Stomach (tissue), 19 donors: Measurements from ENCODE around the gene VKORC1L1. TPM values are rescaled to one million over a fixed set of nuclear protein-coding genes. Genes with fewer than 3 reads are reported as not detected.
"Not testable (repeated sequence)": the region's sequence is repeated elsewhere in the genome, so short reads cannot be mapped to it uniquely, and the experiment has no call there.

ENCODE experiments used
- DNase-seq, 2 donors: peaks; one replicate each; pipeline versions ENCODE4 v3.0.0 to v3.0.0-alpha.2; 2013 to 2019
- H3K27ac ChIP-seq, 5 donors: fragments of 200-600 bp in 4 of 5; sonication (generic) in 4 of 5; one replicate each; pipeline ENCODE4 v1.5.1; 2013 to 2019; ENCODE audit warnings: mild to moderate bottlenecking in 1 of 5, moderate library complexity in 1 of 5
- H3K27me3 ChIP-seq, 3 donors: fragments of 200-600 bp; sonication (generic); one replicate each; pipeline ENCODE4 v1.5.1; 2017 to 2019; ENCODE audit warnings: mixed run types in 1 of 3
- H3K36me3 ChIP-seq, 4 donors: fragments of 200-600 bp; sonication (generic); 1 replicate in 3 of 4; 2 replicates in 1 of 4; pipeline ENCODE4 v1.5.1; 2016 to 2019
- H3K4me1 ChIP-seq, 4 donors: fragments of 200-600 bp; sonication (generic); one replicate each; pipeline ENCODE4 v1.5.1; 2016 to 2019
- H3K4me3 ChIP-seq, 4 donors: fragments of 200-600 bp; sonication (generic) in 3 of 4; one replicate each; pipeline ENCODE4 v1.5.1; 2016 to 2019; ENCODE audit warnings: mild to moderate bottlenecking in 1 of 4
- H3K9me3 ChIP-seq, 4 donors: fragments of 200-600 bp; sonication (generic); one replicate each; pipeline ENCODE4 v1.5.1; 2016 to 2019
- CTCF ChIP-seq, 7 experiments: fragments of 450-650 bp in 4 of 7; fragments of 200-600 bp in 3 of 7; sonication (generic) in 3 of 7; IDR thresholded peaks; one replicate each; pipeline ENCODE4 v1.5.1; 2016 to 2019; ENCODE audit warnings: antibody characterized with exemption in 7 of 7, control low read depth in 2 of 7, mild to moderate bottlenecking in 1 of 7
- EP300 ChIP-seq: sonication (generic); formaldehyde crosslinking; IDR thresholded peaks from one replicate; pipeline ENCODE4 v1.6.1; 2017; ENCODE audit warnings: antibody characterized with exemption
- POLR2A ChIP-seq, 4 donors: fragments of 450-650 bp; IDR thresholded peaks; one replicate each; pipeline ENCODE4 v1.6.1; 2016; ENCODE audit warnings: antibody characterized with exemption in 4 of 4, control low read depth in 2 of 4, mild to moderate bottlenecking in 1 of 4, moderate library complexity in 1 of 4
- POLR2AphosphoS5 ChIP-seq, 3 donors: sonication (generic); formaldehyde crosslinking; IDR thresholded peaks; one replicate each; pipeline ENCODE4 v1.6.1; 2016; ENCODE audit warnings: antibody characterized with exemption in 3 of 3
- WGBS, 5 donors: extraction: QIAGEN DNeasy Blood & Tissue Kit in 3 of 5; methylation state at CpG; one replicate each; pipeline versions ENCODE4 v1.1.5 to v1.1.7; 2013 to 2018; 5-methylcytosine and 5-hydroxymethylcytosine counted together
- intact Hi-C: fragments of 100-400 bp; cut with DNase I; formaldehyde crosslinking; loops from one replicate; pipeline ENCODE4 v1.15.1; 2023; ENCODE audit warnings: low total_unique reads
- long read RNA-seq, 10 donors: transcript quantifications; one replicate each; lab custom pipeline, GENCODE V29; 2026
- polyA plus RNA-seq, 3 donors: library from polyadenylated mRNA; stranded (reverse); fragments of 200-250 nt; gene quantifications; one replicate each; pipeline ENCODE4 v1.2.3, GENCODE V29; 2013
- total RNA-seq, 5 donors: library from RNA; depleted of rRNA; stranded (reverse); fragments of >200 nt; gene quantifications; one replicate each; pipeline versions ENCODE4 v1.1.0 to v1.2.3, GENCODE V29; 2014 to 2016
- donor health status: healthy with polysubstance abuse.
- donor health status: Bipolar disorder and iron deficiency.
- donor health status: healthy.

Gene VKORC1L1
- total RNA-seq (10 to 100 TPM in 3 of 5 donors, 1 to 10 TPM in 2; 1.8 to 31.6 (median 10.6) TPM), polyA plus RNA-seq (1 to 10 TPM; 5.0 to 7.3 (median 5.7) TPM)
- long read RNA-seq, donor 1, full-length matches to known transcripts = 7 of 7 reads
- long read RNA-seq, donor 1, partial matches to known transcripts = 0 of 7 reads
- long read RNA-seq, donor 1, other reads (novel, unspliced or antisense) = 0 of 7 reads
- long read RNA-seq, donor 2, full-length matches to known transcripts = 7 of 7 reads
- long read RNA-seq, donor 2, partial matches to known transcripts = 0 of 7 reads
- long read RNA-seq, donor 2, other reads (novel, unspliced or antisense) = 0 of 7 reads
- long read RNA-seq, donor 3, full-length matches to known transcripts = 6 of 6 reads
- long read RNA-seq, donor 3, partial matches to known transcripts = 0 of 6 reads
- long read RNA-seq, donor 3, other reads (novel, unspliced or antisense) = 0 of 6 reads
- long read RNA-seq, donor 4, full-length matches to known transcripts = 3 of 3 reads
- long read RNA-seq, donor 4, partial matches to known transcripts = 0 of 3 reads
- long read RNA-seq, donor 4, other reads (novel, unspliced or antisense) = 0 of 3 reads
- long read RNA-seq, donor 5, full-length matches to known transcripts = 20 of 20 reads
- long read RNA-seq, donor 5, partial matches to known transcripts = 0 of 20 reads
- long read RNA-seq, donor 5, other reads (novel, unspliced or antisense) = 0 of 20 reads
- long read RNA-seq, donor 6, full-length matches to known transcripts = 34 of 169 reads
- long read RNA-seq, donor 6, partial matches to known transcripts = 98 of 169 reads
- long read RNA-seq, donor 6, other reads (novel, unspliced or antisense) = 37 of 169 reads
- long read RNA-seq, donor 7, full-length matches to known transcripts = 11 of 11 reads
- long read RNA-seq, donor 7, partial matches to known transcripts = 0 of 11 reads
- long read RNA-seq, donor 7, other reads (novel, unspliced or antisense) = 0 of 11 reads
- long read RNA-seq, donor 8, full-length matches to known transcripts = 17 of 17 reads
- long read RNA-seq, donor 8, partial matches to known transcripts = 0 of 17 reads
- long read RNA-seq, donor 8, other reads (novel, unspliced or antisense) = 0 of 17 reads
- long read RNA-seq, donor 9, full-length matches to known transcripts = 12 of 12 reads
- long read RNA-seq, donor 9, partial matches to known transcripts = 0 of 12 reads
- long read RNA-seq, donor 9, other reads (novel, unspliced or antisense) = 0 of 12 reads
- long read RNA-seq, donor 10, full-length matches to known transcripts = 5 of 5 reads
- long read RNA-seq, donor 10, partial matches to known transcripts = 0 of 5 reads
- long read RNA-seq, donor 10, other reads (novel, unspliced or antisense) = 0 of 5 reads

GRCh38 chr7:65872776-65873581, at the start of gene VKORC1L1:
Gene VKORC1L1, plus strand, starts transcription at chr7:65873074. Its CDS starts 298 bp downstream, at chr7:65873372.
- peak; percentile 96 to 98 for DNase-seq
- intact Hi-C loops = no loop called here
- peaks cover 0 to 28% (median 16%) of the 10 kb centered on the region in 4 donors for H3K4me1 ChIP-seq
- no peak for TF ChIP-seq POLR2AphosphoS5 (IDR thresholded peaks at IDR 0.05)
- TF ChIP-seq EP300 = no peak
- TF ChIP-seq POLR2A (IDR thresholded peaks at IDR 0.05) = no peak
- no peak for TF ChIP-seq CTCF (IDR thresholded peaks at IDR 0.05)
- peak within 1 kb of the TSS; percentile 88 to 95 (median 92) for H3K4me3 ChIP-seq
- H3K27ac ChIP-seq = peak within 1 kb of the TSS; percentile 83 to 96 (median 89)
- 0 to 3% (median 1%) methylated on average over 8 to 73 of the region's 94 CpGs for WGBS, 5 donors
- no peaks in the 10 kb centered on the region for H3K9me3 ChIP-seq
- H3K36me3 ChIP-seq = no peaks in the 10 kb centered on the region
- no peaks in the 10 kb centered on the region for H3K27me3 ChIP-seq

GRCh38 chr7:65827366-65827765, 45.5 kb upstream of the VKORC1L1 start:
- TF ChIP-seq EP300 = no peak
- TF ChIP-seq POLR2AphosphoS5 (IDR thresholded peaks at IDR 0.05) = no peak
- TF ChIP-seq POLR2A (IDR thresholded peaks at IDR 0.05) = no peak
- no peak for TF ChIP-seq CTCF (IDR thresholded peaks at IDR 0.05)
- Histone ChIP-seq H3K9me3 (no peaks in the 10 kb centered on the region), H3K27me3 (no peaks in the 10 kb centered on the region), H3K27ac (no peak overlapping the region), H3K4me3 (no peak overlapping the region), H3K36me3 (peaks cover 0 to 17% (median 2%) of the 10 kb centered on the region in 4 donors), H3K4me1 (no peaks in the 10 kb centered on the region)
- no peak for DNase-seq
- intact Hi-C loops = no loop called here
- WGBS, 5 donors = 89 to 97% (median 95%) methylated on average over 6 of the region's 6 CpGs

- TF ChIP-seq EP300 (no peak), POLR2A (IDR thresholded peaks at IDR 0.05) (no peak), POLR2AphosphoS5 (IDR thresholded peaks at IDR 0.05) (no peak), CTCF (IDR thresholded peaks at IDR 0.05) (no peak)
- intact Hi-C loops = no loop called here
- no peaks in the 10 kb centered on the region for H3K9me3 ChIP-seq
- no peak overlapping the region for H3K27ac ChIP-seq
- no peaks in the 10 kb centered on the region for H3K4me1 ChIP-seq
- H3K27me3 ChIP-seq = no peaks in the 10 kb centered on the region
- peaks cover 0 to 16% (median 0%) of the 10 kb centered on the region in 4 donors for H3K36me3 ChIP-seq
- 67 to 96% (median 87%) methylated on average over 2 of the region's 2 CpGs for WGBS, 5 donors
- peak in 1 of 2 donors; percentile 50 for DNase-seq
- H3K4me3 ChIP-seq = no peak overlapping the region
Observed at GRCh38 chr7:65832281-65832680, 40.6 kb upstream of the VKORC1L1 start.

GRCh38 chr7:65836684-65837083, 36.2 kb upstream of the VKORC1L1 start:
- intact Hi-C loops, H3K27ac ChIP-seq, H3K4me3 ChIP-seq, DNase-seq, H3K4me1 ChIP-seq, H3K27me3 ChIP-seq, H3K9me3 ChIP-seq: not testable (repeated sequence)
- H3K36me3 ChIP-seq = peaks cover 0 to 23% (median 2%) of the 10 kb centered on the region in 4 donors
- WGBS, 5 donors = 85 to 99% (median 95%) methylated on average over 3 of the region's 3 CpGs

GRCh38 chr7:65837541-65837956, 35.3 kb upstream of the VKORC1L1 start:
- 83 to 93% (median 88%) methylated on average over 5 of the region's 5 CpGs for WGBS, 5 donors
- H3K27me3 ChIP-seq, H3K9me3 ChIP-seq, H3K4me1 ChIP-seq, H3K4me3 ChIP-seq, DNase-seq, H3K27ac ChIP-seq, intact Hi-C loops: not testable (repeated sequence)
- H3K36me3 ChIP-seq = peaks cover 0 to 23% (median 2%) of the 10 kb centered on the region in 4 donors
